Small intestine (tissue), 7 donors: ENCODE results near the gene AEBP1. TPM values are rescaled to one million over a fixed set of nuclear protein-coding genes. Genes with fewer than 3 reads are reported as not detected.

Experiments used
- DNase-seq, 2 donors: peaks; one replicate each; pipeline versions ENCODE4 v3.0.0 to v3.0.0-alpha.2; 2013
- FAIRE-seq: peaks from 2 replicates; lab custom pipeline; 2012; peaks lifted over from hg19 to GRCh38; lab: Jason Lieb, UNC
- H3K27ac ChIP-seq, 3 donors: one replicate each; pipeline ENCODE4 v1.5.1; 2013; ENCODE audit warnings: low read length in 2 of 3, mild to moderate bottlenecking in 2 of 3, control low read depth in 1 of 3, inconsistent platforms in 1 of 3, low read depth in 1 of 3, moderate library complexity in 1 of 3
- H3K27me3 ChIP-seq, 3 donors: one replicate each; pipeline ENCODE4 v1.6.1; 2013; ENCODE audit warnings: low read length in 3 of 3, inconsistent platforms in 1 of 3; ENCODE audit not compliant: control insufficient read depth in 3 of 3, insufficient read depth in 3 of 3
- H3K36me3 ChIP-seq, 3 donors: one replicate each; pipeline ENCODE4 v1.6.1; 2013; ENCODE audit warnings: low read length in 3 of 3, inconsistent platforms in 1 of 3, low read depth in 1 of 3, mild to moderate bottlenecking in 1 of 3, moderate library complexity in 1 of 3; ENCODE audit not compliant: control insufficient read depth in 3 of 3, insufficient read depth in 2 of 3
- H3K4me1 ChIP-seq, 3 donors: one replicate each; pipeline ENCODE4 v1.6.1; 2013; ENCODE audit warnings: low read length in 2 of 3, inconsistent platforms in 1 of 3, low read depth in 1 of 3, mild to moderate bottlenecking in 1 of 3, moderate library complexity in 1 of 3; ENCODE audit not compliant: control insufficient read depth in 3 of 3, insufficient read depth in 2 of 3
- H3K4me3 ChIP-seq, 3 donors: one replicate each; pipeline ENCODE4 v1.5.1; 2013; ENCODE audit warnings: low read length in 3 of 3, control low read depth in 1 of 3, inconsistent platforms in 1 of 3, low read depth in 1 of 3, mild to moderate bottlenecking in 1 of 3, moderate library complexity in 1 of 3
- H3K9me3 ChIP-seq, 2 donors: one replicate each; pipeline ENCODE4 v1.6.1; 2013; ENCODE audit warnings: low read depth in 1 of 2, low read length in 1 of 2; ENCODE audit not compliant: control insufficient read depth in 2 of 2, insufficient read depth in 1 of 2
- WGBS, 3 donors: extraction: QIAGEN DNeasy Blood & Tissue Kit; methylation state at CpG; one replicate each; pipeline ENCODE4 v1.1.7; 2013; 5-methylcytosine and 5-hydroxymethylcytosine counted together
- polyA plus RNA-seq, 4 donors: library from polyadenylated mRNA; stranded (reverse) in 3 of 4; unstranded in 1 of 4; fragments of 200-250 nt in 3 of 4; fragments of 120-200 nt in 1 of 4; gene quantifications; one replicate each; pipeline versions ENCODE4 v1.2.1 to v1.2.3, GENCODE V29; 2013
- donor health status: healthy with polysubstance abuse.
- donor health status: control.
- donor health status: control.
- donor health status: Bipolar disorder and iron deficiency.
- donor health status: healthy.

Gene AEBP1
- polyA plus RNA-seq, 4 donors: 1.3 to 34.8 (median 6.8) TPM

DNA sequence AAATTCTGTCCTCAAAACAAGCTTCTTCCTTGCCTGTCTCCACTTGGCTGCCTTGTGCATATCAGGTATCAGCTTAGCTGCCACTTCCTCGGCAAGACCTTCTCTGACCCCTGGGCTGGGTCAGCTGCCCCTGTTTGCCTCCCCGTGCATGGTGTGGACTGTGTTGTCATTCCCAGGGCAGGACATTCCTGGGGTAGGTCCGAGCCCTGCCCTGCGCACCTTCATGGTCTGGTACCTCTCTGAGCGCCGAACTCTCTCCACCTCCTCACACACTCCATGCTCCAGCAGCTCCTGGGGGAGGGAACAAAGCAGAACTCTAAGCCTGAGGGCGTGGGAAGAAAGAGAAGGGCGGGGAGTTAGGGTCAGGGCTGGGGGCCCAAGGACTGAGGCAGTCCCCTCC is 25.6 kb upstream of the AEBP1 start:
- no peak for DNase-seq
- no peak for FAIRE-seq
- H3K4me3 ChIP-seq: no peak overlapping the region
- H3K9me3 ChIP-seq: no peaks in the 10 kb centered on the region
- 88 to 94% (median 89%) methylated on average over 8 of the region's 8 CpGs for WGBS, 3 donors
- H3K27ac ChIP-seq: no peak overlapping the region
- peaks cover 5 to 73% (median 11%) of the 10 kb centered on the region in 3 donors for H3K36me3 ChIP-seq
- H3K27me3 ChIP-seq: no peaks in the 10 kb centered on the region
- H3K4me1 ChIP-seq: peaks cover 0 to 6% (median 6%) of the 10 kb centered on the region in 3 donors

GRCh38 chr7:44079331-44080021 is 24.7 kb upstream of the AEBP1 start:
- no peaks in the 10 kb centered on the region for H3K27me3 ChIP-seq
- H3K27ac ChIP-seq: no peak overlapping the region
- peaks cover 0 to 6% (median 6%) of the 10 kb centered on the region in 3 donors for H3K4me1 ChIP-seq
- no peaks in the 10 kb centered on the region for H3K9me3 ChIP-seq
- FAIRE-seq (no peak), DNase-seq (no peak)
- peaks cover 4 to 63% (median 11%) of the 10 kb centered on the region in 3 donors for H3K36me3 ChIP-seq
- H3K4me3 ChIP-seq: no peak overlapping the region
- 83 to 88% (median 84%) methylated on average over 10 to 11 of the region's 11 CpGs for WGBS, 3 donors

DNA sequence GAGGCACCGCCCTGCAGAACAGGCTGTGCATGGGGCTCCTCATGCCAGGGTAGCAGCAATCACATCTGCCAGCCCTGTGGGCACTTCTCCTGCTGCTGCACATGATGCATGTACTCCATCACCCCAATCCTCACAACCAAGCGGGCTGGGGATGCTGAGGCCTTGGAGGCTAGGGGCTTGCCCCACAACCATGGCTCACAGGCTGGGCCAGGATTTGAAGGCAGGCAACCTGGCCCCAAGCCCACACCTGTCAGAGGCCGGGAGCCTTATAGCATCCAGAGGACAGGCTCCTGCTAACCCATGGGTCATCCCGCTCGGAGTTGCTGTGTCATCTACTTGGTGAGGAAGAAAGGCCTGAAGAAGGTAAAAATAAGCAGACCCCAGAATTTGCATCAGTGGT is 24.0 kb upstream of the AEBP1 start:
- Histone ChIP-seq H3K9me3 (no peaks in the 10 kb centered on the region), H3K4me3 (no peak overlapping the region), H3K36me3 (peaks cover 4 to 60% (median 10%) of the 10 kb centered on the region in 3 donors), H3K27me3 (no peaks in the 10 kb centered on the region), H3K27ac (no peak overlapping the region), H3K4me1 (peaks cover 0 to 6% (median 6%) of the 10 kb centered on the region in 3 donors)
- FAIRE-seq: no peak
- DNase-seq: no peak
- WGBS, 3 donors: 93 to 99% (median 94%) methylated on average over 5 of the region's 5 CpGs

- Histone ChIP-seq H3K4me3 (peak overlapping the region in 2 of 3 donors; percentile 52 to 74), H3K27ac (peak overlapping the region in 1 of 3 donors; percentile 70), H3K9me3 (no peaks in the 10 kb centered on the region), H3K36me3 (peaks cover 4 to 53% (median 7%) of the 10 kb centered on the region in 3 donors), H3K27me3 (no peaks in the 10 kb centered on the region), H3K4me1 (peaks cover 0 to 6% (median 3%) of the 10 kb centered on the region in 3 donors)
- 77 to 86% (median 81%) methylated on average over 9 to 11 of the region's 11 CpGs for WGBS, 3 donors
- no peak for DNase-seq
- FAIRE-seq: no peak
These were observed 23.4 kb upstream of the AEBP1 start for GRCh38 chr7:44080686-44081265.

DNA sequence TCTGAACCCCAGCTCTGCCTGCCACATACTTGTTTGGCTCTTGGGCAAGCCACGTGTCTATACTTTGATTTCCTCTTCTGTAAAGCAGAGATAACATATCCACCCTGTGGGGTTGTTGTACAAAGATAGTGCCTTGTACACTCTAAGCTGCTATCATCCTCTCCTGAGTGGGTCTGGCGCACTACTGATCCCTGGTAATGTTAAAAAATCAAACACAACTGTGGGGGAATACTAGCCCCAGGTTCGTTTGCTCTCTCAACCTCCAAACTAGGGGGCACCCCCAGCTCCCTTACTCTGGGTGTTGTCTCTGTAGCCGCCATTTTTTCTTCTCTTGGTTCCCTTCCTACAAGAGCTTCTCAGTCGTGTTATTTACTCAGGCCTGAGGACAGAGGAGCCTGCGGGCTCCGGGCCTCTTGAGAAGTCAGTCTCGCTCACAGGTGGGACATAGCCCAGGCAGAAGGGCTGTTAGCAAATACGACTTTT is 22.8 kb upstream of the AEBP1 start:
- DNase-seq (peak; percentile 36 to 39), FAIRE-seq (no peak)
- Histone ChIP-seq H3K9me3 (no peaks in the 10 kb centered on the region), H3K27ac (peak overlapping the region in 2 of 3 donors; percentile 33 to 70), H3K4me3 (peak overlapping the region in 2 of 3 donors; percentile 52 to 74), H3K4me1 (peaks cover 0 to 6% (median 3%) of the 10 kb centered on the region in 3 donors), H3K36me3 (peaks cover 4 to 48% (median 7%) of the 10 kb centered on the region in 3 donors), H3K27me3 (no peaks in the 10 kb centered on the region)
- 30 to 48% (median 38%) methylated on average over 9 of the region's 9 CpGs for WGBS, 3 donors

DNA sequence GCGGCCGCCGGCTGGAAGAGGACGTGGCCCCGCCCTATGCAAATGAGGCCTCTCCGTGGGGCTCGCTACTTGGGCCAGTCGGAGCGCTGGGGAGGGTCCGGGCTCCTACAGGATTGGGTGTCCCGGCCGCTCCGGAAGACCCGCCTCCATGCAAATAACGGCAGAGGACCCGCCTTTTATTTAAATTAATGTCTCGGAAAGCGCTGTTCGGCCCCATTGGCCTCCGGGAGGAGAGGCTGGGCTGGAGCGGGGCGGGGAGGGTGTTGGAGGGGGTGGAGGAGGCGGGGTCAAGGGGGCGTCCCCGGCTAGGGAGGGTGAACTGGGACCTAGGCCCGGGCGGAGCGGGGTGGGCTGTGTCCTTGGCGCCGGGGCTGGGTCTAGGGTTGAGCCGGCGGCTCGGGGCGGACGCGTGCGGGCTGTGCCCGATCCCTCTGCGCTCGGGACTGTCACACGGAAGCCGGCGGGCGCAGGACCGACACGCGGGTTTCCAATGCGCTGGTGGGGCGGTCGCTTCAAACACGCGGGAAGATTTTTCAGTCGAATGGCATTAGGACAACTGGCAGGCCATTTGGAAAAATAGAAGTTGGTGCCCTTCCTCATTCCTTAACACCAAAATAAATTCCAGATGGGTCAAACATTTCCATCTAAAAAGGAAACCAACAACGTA is 21.5 kb upstream of the AEBP1 start:
- Histone ChIP-seq H3K27me3 (no peaks in the 10 kb centered on the region), H3K4me1 (peaks cover 0 to 6% (median 3%) of the 10 kb centered on the region in 3 donors), H3K27ac (peak overlapping the region in 2 of 3 donors; percentile 79 to 86), H3K36me3 (peaks cover 4 to 34% (median 5%) of the 10 kb centered on the region in 3 donors), H3K9me3 (no peaks in the 10 kb centered on the region), H3K4me3 (peak overlapping the region; percentile 48 to 74 (median 52))
- DNase-seq: peak; percentile 98 to 99
- 0% methylated on average over 47 to 54 of the region's 54 CpGs for WGBS, 3 donors
- FAIRE-seq: no peak

GRCh38 chr7:44083796-44084195 is 20.3 kb upstream of the AEBP1 start:
- DNase-seq: no peak
- Histone ChIP-seq H3K36me3 (peaks cover 2 to 23% (median 4%) of the 10 kb centered on the region in 3 donors), H3K4me3 (no peak overlapping the region), H3K4me1 (peaks cover 0 to 15% (median 3%) of the 10 kb centered on the region in 3 donors), H3K9me3 (no peaks in the 10 kb centered on the region), H3K27me3 (no peaks in the 10 kb centered on the region), H3K27ac (no peak overlapping the region)
- FAIRE-seq: no peak
- 97 to 98% (median 97%) methylated on average over 3 of the region's 3 CpGs for WGBS, 3 donors

GRCh38 chr7:44084701-44085100 is 19.4 kb upstream of the AEBP1 start:
- FAIRE-seq (no peak), DNase-seq (no peak)
- H3K4me1 ChIP-seq: peaks cover 0 to 15% (median 3%) of the 10 kb centered on the region in 3 donors
- WGBS, 3 donors: 79 to 93% (median 88%) methylated on average over 4 of the region's 4 CpGs
- H3K36me3 ChIP-seq: peaks cover 0 to 14% (median 2%) of the 10 kb centered on the region in 3 donors
- no peaks in the 10 kb centered on the region for H3K9me3 ChIP-seq
- no peak overlapping the region for H3K4me3 ChIP-seq
- H3K27me3 ChIP-seq: no peaks in the 10 kb centered on the region
- H3K27ac ChIP-seq: no peak overlapping the region
